Upper lobe of left lung (tissue), 4 donors: ENCODE results near the gene SACS.

Source experiments
- POLR2A ChIP-seq, 4 donors: fragments of 450-650 bp; IDR thresholded peaks; one replicate each; pipeline ENCODE4 v1.5.1; 2016 to 2017; ENCODE audit warnings: antibody characterized with exemption in 4 of 4, mild to moderate bottlenecking in 2 of 4
- TF ChIP-seq, protein P1 (sequence below), 6 experiments: fragments of 450-650 bp in 4 of 6; fragments of 200-600 bp in 2 of 6; sonication (generic) in 2 of 6; IDR thresholded peaks; one replicate each; pipeline ENCODE4 v1.5.1; 2016 to 2019; ENCODE audit warnings: antibody characterized with exemption in 6 of 6

DNA sequence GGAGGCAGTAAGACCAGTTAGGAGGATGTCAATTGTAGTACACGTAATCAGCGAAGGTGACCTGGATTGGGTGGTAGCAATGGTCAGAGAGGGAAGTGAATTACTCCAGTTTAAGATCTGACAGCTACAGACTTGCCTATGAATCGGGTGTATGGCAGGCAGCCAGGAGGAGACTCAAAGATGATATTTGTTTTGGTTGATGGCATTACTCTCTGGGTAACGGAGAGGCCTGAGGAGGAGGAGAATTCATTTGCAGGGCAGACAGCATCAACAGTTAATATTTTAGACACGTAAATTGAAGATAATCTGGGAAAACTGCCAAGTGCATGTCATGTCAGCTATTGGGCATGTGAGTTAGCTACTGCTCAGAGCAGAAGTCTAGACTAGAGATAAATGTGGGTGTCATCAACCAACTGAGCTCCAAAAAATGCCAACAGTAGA is 143.6 kb downstream of the SACS start:
- TF ChIP-seq, protein P1, sequence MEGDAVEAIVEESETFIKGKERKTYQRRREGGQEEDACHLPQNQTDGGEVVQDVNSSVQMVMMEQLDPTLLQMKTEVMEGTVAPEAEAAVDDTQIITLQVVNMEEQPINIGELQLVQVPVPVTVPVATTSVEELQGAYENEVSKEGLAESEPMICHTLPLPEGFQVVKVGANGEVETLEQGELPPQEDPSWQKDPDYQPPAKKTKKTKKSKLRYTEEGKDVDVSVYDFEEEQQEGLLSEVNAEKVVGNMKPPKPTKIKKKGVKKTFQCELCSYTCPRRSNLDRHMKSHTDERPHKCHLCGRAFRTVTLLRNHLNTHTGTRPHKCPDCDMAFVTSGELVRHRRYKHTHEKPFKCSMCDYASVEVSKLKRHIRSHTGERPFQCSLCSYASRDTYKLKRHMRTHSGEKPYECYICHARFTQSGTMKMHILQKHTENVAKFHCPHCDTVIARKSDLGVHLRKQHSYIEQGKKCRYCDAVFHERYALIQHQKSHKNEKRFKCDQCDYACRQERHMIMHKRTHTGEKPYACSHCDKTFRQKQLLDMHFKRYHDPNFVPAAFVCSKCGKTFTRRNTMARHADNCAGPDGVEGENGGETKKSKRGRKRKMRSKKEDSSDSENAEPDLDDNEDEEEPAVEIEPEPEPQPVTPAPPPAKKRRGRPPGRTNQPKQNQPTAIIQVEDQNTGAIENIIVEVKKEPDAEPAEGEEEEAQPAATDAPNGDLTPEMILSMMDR (IDR thresholded peaks at IDR 0.05), result no peak
- TF ChIP-seq POLR2A (IDR thresholded peaks at IDR 0.05), result no peak
